Activated T-cell treated with anti-CD3 and anti-CD28 coated beads for 48 hours (primary cell): Measurements from ENCODE around the gene DENND6A.
"Not testable (repeated sequence)": the region's sequence is repeated elsewhere in the genome, so short reads cannot be mapped to it uniquely, and the experiment has no call there.

Source experiments
- DNase-seq: peaks from one replicate; pipeline ENCODE4 v3.0.0-alpha.2; 2020; ENCODE audit warnings: low read depth

DENND6A gene

GRCh38 chr3:57694146-57694545 is 1.3 kb upstream of the DENND6A start:
- no peak for DNase-seq

GRCh38 chr3:57692133-57692395 is 813 bp downstream of the DENND6A start:
- DNase-seq = not testable (repeated sequence)

- DNase-seq = no peak
Observed at GRCh38 chr3:57691411-57692132, 1.3 kb downstream of the DENND6A start.

GRCh38 chr3:57689367-57690053 is 3.4 kb downstream of the DENND6A start:
- no peak for DNase-seq

GRCh38 chr3:57688291-57688690 is 4.6 kb downstream of the DENND6A start:
- DNase-seq = no peak

GRCh38 chr3:57683286-57683685 is 9.6 kb downstream of the DENND6A start:
- DNase-seq = no peak

GRCh38 chr3:57682284-57682683 is 10.6 kb downstream of the DENND6A start:
- DNase-seq = no peak

- no peak for DNase-seq
Observed at GRCh38 chr3:57681691-57682090, 11.2 kb downstream of the DENND6A start.

GRCh38 chr3:57680046-57680445 is 12.8 kb downstream of the DENND6A start:
- DNase-seq = no peak

GRCh38 chr3:57675530-57675929 is 17.3 kb downstream of the DENND6A start:
- no peak for DNase-seq

GRCh38 chr3:57673156-57673555 is 19.7 kb downstream of the DENND6A start:
- DNase-seq = no peak

- DNase-seq = no peak
Observed at GRCh38 chr3:57670543-57670942, 22.3 kb downstream of the DENND6A start.

- DNase-seq = no peak
Observed at GRCh38 chr3:57661404-57661803, 31.5 kb downstream of the DENND6A start.

GRCh38 chr3:57659806-57660439 is 33.0 kb downstream of the DENND6A start:
- no peak for DNase-seq

- DNase-seq = no peak
Observed at GRCh38 chr3:57659004-57659673, 33.7 kb downstream of the DENND6A start.

- DNase-seq = no peak
Observed at GRCh38 chr3:57658536-57658935, 34.3 kb downstream of the DENND6A start.

- DNase-seq = no peak
Observed at GRCh38 chr3:57655727-57656126, 37.1 kb downstream of the DENND6A start.

- no peak for DNase-seq
Observed at GRCh38 chr3:57654267-57654666, 38.6 kb downstream of the DENND6A start.

GRCh38 chr3:57652203-57652602 is 40.7 kb downstream of the DENND6A start:
- no peak for DNase-seq

- DNase-seq = no peak
Observed at GRCh38 chr3:57647292-57647940, 45.5 kb downstream of the DENND6A start.

- no peak for DNase-seq
Observed at GRCh38 chr3:57646723-57647122, 46.2 kb downstream of the DENND6A start.

GRCh38 chr3:57644740-57645139 is 48.1 kb downstream of the DENND6A start:
- no peak for DNase-seq
